ENCODE data around the gene OCA2. TPM values are rescaled to one million over a fixed set of nuclear protein-coding genes. Genes with fewer than 3 reads are reported as not detected.
"Not testable (repeated sequence)": the region's sequence is repeated elsewhere in the genome, so short reads cannot be mapped to it uniquely, and the experiment has no call there.

The OCA2 gene
- polyA plus RNA-seq, 1 donor from 2014 or later, result not detected

GRCh38 chr15:27787931-27788330 is 311.2 kb downstream of the OCA2 start:
- peaks cover 0 to 7% (median 2%) of the 10 kb centered on the region in 3 donors for H3K9me3 Mint-ChIP-seq
- H3K27me3 Mint-ChIP-seq, result no peaks in the 10 kb centered on the region
- H3K4me1 Mint-ChIP-seq, result peaks cover 0 to 2% (median 0%) of the 10 kb centered on the region in 3 donors
- no peak overlapping the region for H3K27ac Mint-ChIP-seq
- H3K4me3 Mint-ChIP-seq, result no peak overlapping the region
- H3K36me3 Mint-ChIP-seq, result no peaks in the 10 kb centered on the region

DNA sequence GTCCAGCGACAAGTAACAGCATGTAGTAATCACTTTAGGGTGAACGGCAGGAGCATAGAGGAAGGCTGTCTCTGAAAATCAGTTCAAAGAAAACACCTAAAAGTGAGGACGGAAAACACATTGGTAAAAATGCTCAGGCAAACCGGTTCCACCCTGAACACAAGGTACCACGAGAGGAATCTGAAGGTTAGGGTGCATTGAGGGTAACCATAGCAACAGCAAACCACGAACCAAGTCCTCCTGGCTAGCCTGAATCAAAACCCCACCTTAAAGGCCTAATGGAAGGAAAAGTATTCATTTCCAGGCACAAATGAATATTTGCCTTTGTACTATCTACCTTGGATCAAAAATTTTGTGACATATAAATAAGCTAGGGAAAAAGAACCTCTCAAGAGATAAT is 315.0 kb downstream of the OCA2 start:
- H3K4me3 Mint-ChIP-seq, result no peak overlapping the region
- H3K27me3 Mint-ChIP-seq, result no peaks in the 10 kb centered on the region
- peaks cover 0 to 3% (median 2%) of the 10 kb centered on the region in 3 donors for H3K9me3 Mint-ChIP-seq
- no peak overlapping the region for H3K27ac Mint-ChIP-seq
- H3K36me3 Mint-ChIP-seq, result no peaks in the 10 kb centered on the region
- H3K4me1 Mint-ChIP-seq, result peaks cover 0 to 2% (median 0%) of the 10 kb centered on the region in 3 donors

- Mint-ChIP-seq H3K27ac (no peak overlapping the region), H3K4me3 (no peak overlapping the region), H3K27me3 (no peaks in the 10 kb centered on the region), H3K9me3 (peaks cover 0 to 3% (median 2%) of the 10 kb centered on the region in 3 donors), H3K4me1 (peaks cover 0 to 2% (median 0%) of the 10 kb centered on the region in 3 donors), H3K36me3 (no peaks in the 10 kb centered on the region)
Observed at GRCh38 chr15:27783678-27784077, 315.4 kb downstream of the OCA2 start.

DNA sequence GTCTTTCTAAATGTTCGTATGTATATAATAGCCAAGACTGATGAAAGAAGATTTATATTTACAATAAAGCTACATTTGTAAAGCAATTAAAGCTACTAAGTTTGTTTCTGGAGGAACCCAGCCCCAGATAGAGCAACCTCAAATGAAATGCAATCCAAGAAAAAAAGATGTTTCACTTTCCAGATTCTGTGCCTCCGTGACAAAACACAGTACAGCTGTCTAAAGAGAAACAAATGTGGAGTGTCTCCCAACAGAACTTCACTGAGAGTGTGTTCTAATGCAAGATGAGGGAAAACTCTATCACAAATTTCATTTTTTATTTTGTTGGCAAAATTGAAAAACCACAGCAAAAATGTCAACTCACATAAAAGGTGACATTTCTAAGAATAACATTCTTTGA is 317.0 kb downstream of the OCA2 start:
- Mint-ChIP-seq H3K4me3 (no peak overlapping the region), H3K36me3 (no peaks in the 10 kb centered on the region), H3K9me3 (peaks cover 0 to 3% (median 2%) of the 10 kb centered on the region in 3 donors), H3K4me1 (peaks cover 0 to 2% (median 0%) of the 10 kb centered on the region in 3 donors), H3K27me3 (no peaks in the 10 kb centered on the region), H3K27ac (no peak overlapping the region)

DNA sequence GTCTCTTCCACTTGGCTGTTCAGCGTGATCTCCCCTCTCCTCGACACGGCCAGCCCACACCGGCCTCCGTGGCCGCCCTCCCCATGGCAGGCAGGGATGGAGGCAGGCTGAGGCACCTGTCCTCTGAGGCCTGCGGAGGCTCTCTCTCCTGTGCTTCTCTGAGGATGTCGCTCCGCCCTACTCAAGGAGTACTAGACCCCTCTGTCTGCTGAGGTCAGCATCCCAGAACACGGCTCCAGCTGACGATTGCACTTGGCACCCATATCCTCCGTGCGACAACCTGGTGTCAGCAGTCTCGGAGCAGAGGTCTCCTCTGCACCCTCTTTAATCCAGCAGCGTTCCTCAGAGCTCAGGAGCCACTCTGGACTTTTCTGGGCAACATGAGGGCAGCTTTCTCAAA is 322.6 kb downstream of the OCA2 start:
- no peaks in the 10 kb centered on the region for H3K4me1 Mint-ChIP-seq
- peaks cover 0 to 7% (median 2%) of the 10 kb centered on the region in 3 donors for H3K9me3 Mint-ChIP-seq
- no peaks in the 10 kb centered on the region for H3K27me3 Mint-ChIP-seq
- no peaks in the 10 kb centered on the region for H3K36me3 Mint-ChIP-seq
- H3K27ac Mint-ChIP-seq, result no peak overlapping the region
- H3K4me3 Mint-ChIP-seq, result no peak overlapping the region

- H3K27me3 Mint-ChIP-seq, result no peaks in the 10 kb centered on the region
- no peak overlapping the region for H3K27ac Mint-ChIP-seq
- H3K4me3 Mint-ChIP-seq, result no peak overlapping the region
- H3K9me3 Mint-ChIP-seq, result peaks cover 0 to 5% (median 2%) of the 10 kb centered on the region in 3 donors
- H3K36me3 Mint-ChIP-seq, result no peaks in the 10 kb centered on the region
- H3K4me1 Mint-ChIP-seq, result no peaks in the 10 kb centered on the region
Observed at GRCh38 chr15:27774638-27775037, 324.5 kb downstream of the OCA2 start.

- H3K9me3 Mint-ChIP-seq, result peaks cover 0 to 4% (median 2%) of the 10 kb centered on the region in 3 donors
- H3K27ac Mint-ChIP-seq, result no peak overlapping the region
- no peaks in the 10 kb centered on the region for H3K27me3 Mint-ChIP-seq
- H3K36me3 Mint-ChIP-seq, result no peaks in the 10 kb centered on the region
- H3K4me3 Mint-ChIP-seq, result no peak overlapping the region
- H3K4me1 Mint-ChIP-seq, result no peaks in the 10 kb centered on the region
Observed at GRCh38 chr15:27774191-27774590, 324.9 kb downstream of the OCA2 start.

- Mint-ChIP-seq H3K4me1 (no peaks in the 10 kb centered on the region), H3K9me3 (peaks cover 0 to 6% (median 5%) of the 10 kb centered on the region in 3 donors), H3K27ac (no peak overlapping the region), H3K27me3 (no peaks in the 10 kb centered on the region), H3K36me3 (no peaks in the 10 kb centered on the region), H3K4me3 (no peak overlapping the region)
Observed at GRCh38 chr15:27771892-27772291, 327.2 kb downstream of the OCA2 start.

DNA sequence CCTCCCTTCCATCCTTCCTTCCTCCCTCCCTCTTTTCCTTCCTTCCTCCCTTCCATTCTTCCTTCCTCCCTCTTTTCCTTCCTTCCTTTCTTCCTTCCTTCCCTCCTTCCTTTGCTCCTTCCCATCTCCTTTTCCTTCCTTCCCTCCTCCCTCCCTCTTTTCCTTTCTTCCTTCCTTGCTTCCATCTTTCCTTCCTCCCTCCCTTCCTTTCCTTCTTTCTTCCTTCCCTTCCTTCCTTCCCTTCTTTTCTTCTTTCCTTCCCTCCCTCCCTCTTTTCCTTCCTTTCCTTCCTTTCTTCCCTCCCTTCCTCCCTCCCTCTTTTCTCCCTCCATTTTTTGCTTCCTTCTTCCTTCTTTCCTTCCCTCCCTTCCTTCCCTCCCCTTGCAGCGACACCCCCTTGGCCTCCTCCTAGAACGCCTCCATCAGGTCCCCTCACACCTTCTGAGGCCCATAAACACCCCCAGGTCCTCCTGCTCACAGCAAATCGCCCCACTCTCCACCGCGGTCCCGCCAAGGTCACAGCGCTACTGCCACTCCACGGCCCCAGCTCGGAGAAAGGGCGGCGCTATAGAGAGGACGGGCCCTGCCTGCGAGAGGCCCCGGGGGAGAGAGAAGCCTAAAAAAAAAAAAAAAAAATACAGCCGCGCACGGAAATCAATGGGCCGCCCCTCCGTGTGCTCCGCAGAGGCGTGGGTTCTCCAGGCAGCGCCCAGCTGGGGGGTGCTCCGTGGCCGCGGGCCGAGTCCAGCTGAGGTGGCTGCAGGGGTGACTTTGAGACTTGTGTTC is 328.2 kb downstream of the OCA2 start:
- Mint-ChIP-seq H3K9me3 (peaks cover 0 to 8% (median 8%) of the 10 kb centered on the region in 3 donors), H3K36me3 (no peaks in the 10 kb centered on the region), H3K4me3 (no peak overlapping the region), H3K27me3 (no peaks in the 10 kb centered on the region), H3K4me1 (no peaks in the 10 kb centered on the region), H3K27ac (no peak overlapping the region)

DNA sequence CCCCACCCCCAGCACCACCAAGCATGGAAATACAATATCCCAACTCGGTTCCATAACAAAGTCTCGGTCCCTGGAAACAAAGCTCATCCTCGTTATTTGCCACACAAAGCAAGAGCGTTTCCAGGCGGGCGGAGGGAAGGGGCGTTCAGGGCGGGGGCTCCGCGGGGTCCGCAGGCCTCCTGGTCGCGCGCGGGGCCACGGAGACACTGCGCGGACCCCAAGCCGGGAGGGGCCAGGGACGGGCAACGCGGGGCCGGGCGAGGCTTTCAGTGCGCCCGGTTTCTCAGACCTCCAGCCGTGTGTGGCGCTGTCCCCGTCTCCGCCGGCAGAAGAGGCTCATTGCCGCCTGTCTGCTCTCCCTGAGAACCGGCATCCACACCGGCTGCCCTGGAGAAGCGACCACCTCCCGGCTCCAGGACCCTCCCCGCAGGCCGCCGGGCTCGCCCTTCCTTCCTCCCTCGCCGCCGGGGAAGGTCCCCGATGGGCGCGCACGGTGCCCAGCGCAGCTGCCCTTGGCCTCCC is 329.0 kb downstream of the OCA2 start:
- no peaks in the 10 kb centered on the region for H3K36me3 Mint-ChIP-seq
- H3K4me1 Mint-ChIP-seq, result no peaks in the 10 kb centered on the region
- H3K9me3 Mint-ChIP-seq, result peaks cover 0 to 8% (median 6%) of the 10 kb centered on the region in 3 donors
- no peak overlapping the region for H3K4me3 Mint-ChIP-seq
- H3K27me3 Mint-ChIP-seq, result no peaks in the 10 kb centered on the region
- no peak overlapping the region for H3K27ac Mint-ChIP-seq

DNA sequence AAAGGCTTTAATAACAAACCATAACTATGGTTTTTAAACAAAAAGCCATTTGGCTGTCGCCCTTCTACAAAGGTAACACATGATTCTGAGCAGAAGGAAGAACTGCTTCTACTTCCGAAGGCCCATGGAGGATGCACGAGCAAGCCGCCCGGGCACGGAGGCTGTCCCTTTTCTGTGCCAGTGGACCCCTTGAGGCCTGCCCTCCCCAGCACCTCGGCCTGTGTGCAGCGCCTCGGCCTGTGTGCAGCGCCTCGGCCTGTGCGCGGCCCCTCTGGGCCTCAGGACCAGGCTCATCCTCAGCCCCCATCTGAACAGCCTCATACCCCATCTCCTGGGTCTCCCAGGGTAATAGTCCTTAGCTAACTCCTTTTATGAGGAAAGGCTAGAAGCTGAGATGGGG is 329.5 kb downstream of the OCA2 start:
- Mint-ChIP-seq H3K36me3 (no peaks in the 10 kb centered on the region), H3K27ac (no peak overlapping the region), H3K4me1 (no peaks in the 10 kb centered on the region), H3K4me3 (no peak overlapping the region), H3K9me3 (peaks cover 0 to 8% (median 5%) of the 10 kb centered on the region in 3 donors), H3K27me3 (no peaks in the 10 kb centered on the region)

DNA sequence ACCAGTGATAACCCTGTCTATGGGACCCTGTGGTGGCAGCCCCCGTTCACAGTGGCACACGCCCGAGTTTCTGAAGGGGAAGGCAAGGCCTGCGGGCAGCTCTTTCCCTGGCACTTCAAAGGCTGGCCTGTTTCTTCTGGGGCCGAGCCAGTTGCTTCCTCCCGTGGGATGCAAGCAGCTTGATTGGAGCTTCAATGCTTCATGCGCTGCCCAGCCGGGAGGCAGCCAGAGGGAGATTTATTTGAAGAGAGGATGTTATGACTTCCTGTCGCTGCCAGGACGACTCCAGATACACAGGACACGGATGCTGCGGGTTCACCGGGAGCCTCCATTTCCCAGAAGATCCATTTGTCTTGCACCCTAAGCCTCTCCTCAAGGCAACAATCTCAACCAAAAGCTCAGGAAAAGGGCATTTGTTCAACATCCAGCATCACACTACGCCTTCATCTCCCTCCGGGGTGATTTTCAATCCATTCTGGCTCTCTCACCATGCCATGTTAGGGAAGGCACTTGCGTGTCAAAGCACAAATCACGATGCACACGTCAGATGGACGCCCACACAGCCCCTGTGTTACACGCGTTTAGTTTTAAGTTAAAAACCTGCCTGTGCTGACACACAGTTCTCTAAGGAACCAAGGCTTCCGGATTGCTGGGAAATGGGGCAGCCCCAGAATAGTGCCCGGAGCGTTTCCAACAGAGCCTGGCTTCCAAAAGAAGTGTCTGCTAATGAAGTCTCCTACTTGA is 330.2 kb downstream of the OCA2 start:
- Mint-ChIP-seq H3K4me1 (no peaks in the 10 kb centered on the region), H3K27ac (no peak overlapping the region), H3K36me3 (no peaks in the 10 kb centered on the region), H3K9me3 (peaks cover 0 to 8% (median 5%) of the 10 kb centered on the region in 3 donors), H3K4me3 (no peak overlapping the region), H3K27me3 (no peaks in the 10 kb centered on the region)

DNA sequence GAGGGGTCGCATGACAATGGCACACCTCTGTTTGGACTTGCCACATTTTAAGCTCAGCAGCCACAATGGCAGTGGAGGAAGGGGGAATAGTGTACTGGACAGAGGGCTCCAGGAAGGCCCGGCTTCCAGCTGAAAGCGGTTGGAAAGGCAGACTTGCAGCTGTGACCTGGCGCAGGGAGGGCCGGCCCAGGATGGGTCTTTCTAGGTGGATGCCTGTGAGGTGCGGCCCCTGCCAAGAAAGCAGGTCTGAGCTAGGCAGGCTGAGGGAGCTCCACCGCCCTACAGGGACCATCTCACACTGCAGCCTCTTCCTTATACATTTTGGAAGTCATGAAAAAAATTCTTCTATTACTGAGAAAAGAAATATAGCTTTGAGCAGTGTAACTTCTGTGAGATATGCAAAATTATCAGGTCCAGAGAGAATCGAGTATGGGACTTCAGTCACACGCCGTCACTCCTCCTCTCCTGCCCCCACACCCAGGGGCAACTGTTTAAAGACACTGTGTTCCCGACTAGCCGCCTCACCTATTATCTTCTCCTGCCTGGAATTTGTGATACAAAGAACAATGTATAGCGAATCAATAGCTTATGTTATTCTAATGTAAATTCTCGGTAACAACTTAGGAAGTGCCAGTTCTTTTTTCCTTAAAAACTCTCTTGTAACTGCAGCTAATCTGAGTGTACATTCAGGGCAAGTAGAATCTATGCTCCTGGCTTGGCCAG is 331.0 kb downstream of the OCA2 start:
- peaks cover 0 to 8% (median 8%) of the 10 kb centered on the region in 3 donors for H3K9me3 Mint-ChIP-seq
- no peak overlapping the region for H3K4me3 Mint-ChIP-seq
- no peak overlapping the region for H3K27ac Mint-ChIP-seq
- no peaks in the 10 kb centered on the region for H3K4me1 Mint-ChIP-seq
- H3K36me3 Mint-ChIP-seq, result peaks cover 3% of the 10 kb centered on the region
- no peaks in the 10 kb centered on the region for H3K27me3 Mint-ChIP-seq

DNA sequence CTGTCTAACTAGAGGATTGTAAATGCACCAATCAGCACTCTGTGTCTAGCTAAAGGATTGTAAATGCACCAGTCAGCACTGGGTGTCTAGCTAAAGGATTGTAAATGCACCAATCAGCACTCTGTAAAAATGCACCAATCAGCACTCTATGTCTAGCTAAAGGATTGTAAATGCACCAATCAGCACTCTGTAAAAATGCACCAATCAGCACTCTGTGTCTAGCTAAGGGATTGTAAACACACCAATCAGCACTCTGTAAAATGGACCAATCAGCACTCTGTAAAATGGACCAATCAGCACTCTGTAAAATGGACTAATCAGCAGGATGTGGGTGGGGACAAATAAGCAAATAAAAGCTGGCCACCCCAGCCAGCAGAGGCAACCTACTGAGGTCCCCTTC is 331.7 kb downstream of the OCA2 start:
- not testable (repeated sequence) for H3K27ac Mint-ChIP-seq, H3K9me3 Mint-ChIP-seq, H3K4me1 Mint-ChIP-seq, H3K4me3 Mint-ChIP-seq, H3K36me3 Mint-ChIP-seq, H3K27me3 Mint-ChIP-seq

- Mint-ChIP-seq H3K4me3 (no peak overlapping the region), H3K27me3 (no peaks in the 10 kb centered on the region), H3K36me3 (peaks cover 3% of the 10 kb centered on the region), H3K27ac (no peak overlapping the region), H3K9me3 (peaks cover 0 to 13% (median 7%) of the 10 kb centered on the region in 3 donors), H3K4me1 (no peaks in the 10 kb centered on the region)
Observed at GRCh38 chr15:27764339-27764738, 334.8 kb downstream of the OCA2 start.

All from IgD-negative memory B cell (primary cell).